ENCODE measurements around the gene HDAC9. TPM values are rescaled to one million over a fixed set of nuclear protein-coding genes. Genes with fewer than 3 reads are reported as not detected.

The HDAC9 gene
- total and polyA plus RNA-seq, 7 experiments from 2014 or later: 0.08 to 32.1 (median 0.30) TPM

GRCh38 chr7:18558503-18558902 is 63.0 kb downstream of the HDAC9 start:
- POLR2A ChIA-PET: no interaction called here

GRCh38 chr7:18558910-18559309 is 63.4 kb downstream of the HDAC9 start:
- H3K27me3 Mint-ChIP-seq: no peaks in the 10 kb centered on the region
- ChIA-PET CTCF (no interaction called here), POLR2A (no interaction called here)
- H3K36me3 ChIP-seq (ENCODE audit: control insufficient read depth in 2 of 3, insufficient read depth in 3 of 3, low read length in 3 of 3): no peaks in the 10 kb centered on the region
- H3K4me3 ChIP-seq (ENCODE audit: low read length): no peak overlapping the region
- no peaks in the 10 kb centered on the region for H3K36me3 Mint-ChIP-seq
- DNase-seq: no peak
- no peaks in the 10 kb centered on the region for H3K27me3 ChIP-seq (ENCODE audit: control insufficient read depth in 2 of 2, insufficient read depth in 2 of 2, low read length in 2 of 2)
- H3K4me1 ChIP-seq (ENCODE audit: control insufficient read depth in 2 of 2, insufficient read depth in 2 of 2, low read length in 2 of 2): no peaks in the 10 kb centered on the region
- H3K9me3 ChIP-seq (ENCODE audit: control insufficient read depth in 2 of 3, low read length in 3 of 3): no peaks in the 10 kb centered on the region
- no peak overlapping the region for H3K27ac ChIP-seq (ENCODE audit: low read depth, low read length)
- no peak overlapping the region for H3K27ac Mint-ChIP-seq
- peaks cover 0 to 3% (median 0%) of the 10 kb centered on the region in 11 donors for H3K9me3 Mint-ChIP-seq
- no peak for ATAC-seq
- no peak overlapping the region for H3K4me3 Mint-ChIP-seq
- H3K4me1 Mint-ChIP-seq: no peaks in the 10 kb centered on the region
- intact Hi-C loops (cut with micrococcal nuclease): no loop called here

More at GRCh38 chr7:18558503-18558902, 63.0 kb downstream of the HDAC9 start:
- Histone ChIP-seq H3K27ac (ENCODE audit: low read depth, low read length) (no peak overlapping the region), H3K9me3 (ENCODE audit: control insufficient read depth in 2 of 3, low read length in 3 of 3) (no peaks in the 10 kb centered on the region), H3K4me3 (ENCODE audit: low read length) (no peak overlapping the region), H3K4me1 (ENCODE audit: control insufficient read depth in 2 of 2, insufficient read depth in 2 of 2, low read length in 2 of 2) (no peaks in the 10 kb centered on the region), H3K36me3 (ENCODE audit: control insufficient read depth in 2 of 3, insufficient read depth in 3 of 3, low read length in 3 of 3) (no peaks in the 10 kb centered on the region), H3K27me3 (ENCODE audit: control insufficient read depth in 2 of 2, insufficient read depth in 2 of 2, low read length in 2 of 2) (no peaks in the 10 kb centered on the region)
- Mint-ChIP-seq H3K4me1 (no peaks in the 10 kb centered on the region), H3K4me3 (no peak overlapping the region), H3K36me3 (no peaks in the 10 kb centered on the region), H3K27me3 (no peaks in the 10 kb centered on the region), H3K27ac (no peak overlapping the region), H3K9me3 (peaks cover 0 to 5% (median 0%) of the 10 kb centered on the region in 11 donors)
- intact Hi-C loops (cut with micrococcal nuclease): no loop called here
- no peak for DNase-seq
- CTCF ChIA-PET: no interaction called here
- ATAC-seq: no peak

- H3K36me3 Mint-ChIP-seq: no peaks in the 10 kb centered on the region
- Histone ChIP-seq H3K4me3 (ENCODE audit: low read length) (no peak overlapping the region), H3K4me1 (ENCODE audit: control insufficient read depth in 2 of 2, insufficient read depth in 2 of 2, low read length in 2 of 2) (no peaks in the 10 kb centered on the region), H3K27me3 (ENCODE audit: control insufficient read depth in 2 of 2, insufficient read depth in 2 of 2, low read length in 2 of 2) (no peaks in the 10 kb centered on the region), H3K36me3 (ENCODE audit: control insufficient read depth in 2 of 3, insufficient read depth in 3 of 3, low read length in 3 of 3) (no peaks in the 10 kb centered on the region), H3K27ac (ENCODE audit: low read depth, low read length) (no peak overlapping the region), H3K9me3 (ENCODE audit: control insufficient read depth in 2 of 3, low read length in 3 of 3) (no peaks in the 10 kb centered on the region)
- intact Hi-C loops (cut with micrococcal nuclease): no loop called here
- no peak for ATAC-seq
- CTCF ChIA-PET: no interaction called here
- peaks cover 0 to 3% (median 0%) of the 10 kb centered on the region in 11 donors for H3K9me3 Mint-ChIP-seq
- no peak overlapping the region for H3K4me3 Mint-ChIP-seq
- H3K4me1 Mint-ChIP-seq: no peaks in the 10 kb centered on the region
- POLR2A ChIA-PET: no interaction called here
- H3K27me3 Mint-ChIP-seq: no peaks in the 10 kb centered on the region
- no peak for DNase-seq
- H3K27ac Mint-ChIP-seq: no peak overlapping the region
Measured at GRCh38 chr7:18559756-18560155, 64.2 kb downstream of the HDAC9 start.

- Histone ChIP-seq H3K9me3 (ENCODE audit: control insufficient read depth in 2 of 3, low read length in 3 of 3) (no peaks in the 10 kb centered on the region), H3K4me1 (ENCODE audit: control insufficient read depth in 2 of 2, insufficient read depth in 2 of 2, low read length in 2 of 2) (no peaks in the 10 kb centered on the region), H3K27me3 (ENCODE audit: control insufficient read depth in 2 of 2, insufficient read depth in 2 of 2, low read length in 2 of 2) (no peaks in the 10 kb centered on the region), H3K36me3 (ENCODE audit: control insufficient read depth in 2 of 3, insufficient read depth in 3 of 3, low read length in 3 of 3) (no peaks in the 10 kb centered on the region), H3K4me3 (ENCODE audit: low read length) (no peak overlapping the region), H3K27ac (ENCODE audit: low read depth, low read length) (no peak overlapping the region)
- Mint-ChIP-seq H3K36me3 (no peaks in the 10 kb centered on the region), H3K27me3 (no peaks in the 10 kb centered on the region), H3K9me3 (peaks cover 0 to 2% (median 0%) of the 10 kb centered on the region in 11 donors), H3K4me1 (no peaks in the 10 kb centered on the region), H3K27ac (no peak overlapping the region), H3K4me3 (no peak overlapping the region)
- ATAC-seq (no peak), DNase-seq (no peak)
- CTCF ChIA-PET: interaction anchor here (0.6 kb wide), 1 partner anchor 1582 kb away, joined by 4 read pairs; no protein-coding TSS in a partner anchor
- POLR2A ChIA-PET: no interaction called here
- intact Hi-C loops (cut with micrococcal nuclease): no loop called here
Measured at GRCh38 chr7:18564779-18565178, 69.2 kb downstream of the HDAC9 start.

GRCh38 chr7:18565337-18565736 is 69.8 kb downstream of the HDAC9 start:
- intact Hi-C loops (cut with micrococcal nuclease): no loop called here
- Mint-ChIP-seq H3K27ac (no peak overlapping the region), H3K9me3 (peaks cover 0 to 1% (median 0%) of the 10 kb centered on the region in 11 donors), H3K4me3 (no peak overlapping the region), H3K36me3 (no peaks in the 10 kb centered on the region), H3K27me3 (no peaks in the 10 kb centered on the region), H3K4me1 (no peaks in the 10 kb centered on the region)
- Histone ChIP-seq H3K9me3 (ENCODE audit: control insufficient read depth in 2 of 3, low read length in 3 of 3) (no peaks in the 10 kb centered on the region), H3K4me3 (ENCODE audit: low read length) (no peak overlapping the region), H3K36me3 (ENCODE audit: control insufficient read depth in 2 of 3, insufficient read depth in 3 of 3, low read length in 3 of 3) (no peaks in the 10 kb centered on the region), H3K27ac (ENCODE audit: low read depth, low read length) (no peak overlapping the region), H3K4me1 (ENCODE audit: control insufficient read depth in 2 of 2, insufficient read depth in 2 of 2, low read length in 2 of 2) (no peaks in the 10 kb centered on the region), H3K27me3 (ENCODE audit: control insufficient read depth in 2 of 2, insufficient read depth in 2 of 2, low read length in 2 of 2) (no peaks in the 10 kb centered on the region)
- ATAC-seq (no peak), DNase-seq (no peak)
- POLR2A ChIA-PET: no interaction called here
- CTCF ChIA-PET: no interaction called here

- no peaks in the 10 kb centered on the region for H3K4me1 Mint-ChIP-seq
- H3K9me3 Mint-ChIP-seq: no peaks in the 10 kb centered on the region
- Histone ChIP-seq H3K27ac (ENCODE audit: low read depth, low read length) (no peak overlapping the region), H3K9me3 (ENCODE audit: control insufficient read depth in 2 of 3, low read length in 3 of 3) (no peaks in the 10 kb centered on the region), H3K36me3 (ENCODE audit: control insufficient read depth in 2 of 3, insufficient read depth in 3 of 3, low read length in 3 of 3) (no peaks in the 10 kb centered on the region), H3K4me3 (ENCODE audit: low read length) (no peak overlapping the region), H3K27me3 (ENCODE audit: control insufficient read depth in 2 of 2, insufficient read depth in 2 of 2, low read length in 2 of 2) (no peaks in the 10 kb centered on the region), H3K4me1 (ENCODE audit: control insufficient read depth in 2 of 2, insufficient read depth in 2 of 2, low read length in 2 of 2) (no peaks in the 10 kb centered on the region)
- intact Hi-C loops (cut with micrococcal nuclease): no loop called here
- ChIA-PET POLR2A (no interaction called here), CTCF (no interaction called here)
- H3K27ac Mint-ChIP-seq: no peak overlapping the region
- no peaks in the 10 kb centered on the region for H3K36me3 Mint-ChIP-seq
- DNase-seq (no peak), ATAC-seq (no peak)
- H3K27me3 Mint-ChIP-seq: no peaks in the 10 kb centered on the region
- H3K4me3 Mint-ChIP-seq: no peak overlapping the region
Measured at GRCh38 chr7:18566205-18566604, 70.7 kb downstream of the HDAC9 start.

- Mint-ChIP-seq H3K4me1 (no peaks in the 10 kb centered on the region), H3K9me3 (no peaks in the 10 kb centered on the region), H3K4me3 (no peak overlapping the region), H3K36me3 (no peaks in the 10 kb centered on the region), H3K27ac (no peak overlapping the region), H3K27me3 (no peaks in the 10 kb centered on the region)
- CTCF ChIA-PET: no interaction called here
- no peak overlapping the region for H3K4me3 ChIP-seq (ENCODE audit: low read length)
- intact Hi-C loops (cut with micrococcal nuclease): no loop called here
- DNase-seq (no peak), ATAC-seq (peak; percentile 57)
- no peaks in the 10 kb centered on the region for H3K9me3 ChIP-seq (ENCODE audit: control insufficient read depth in 2 of 3, low read length in 3 of 3)
- H3K4me1 ChIP-seq (ENCODE audit: control insufficient read depth in 2 of 2, insufficient read depth in 2 of 2, low read length in 2 of 2): no peaks in the 10 kb centered on the region
- no peaks in the 10 kb centered on the region for H3K27me3 ChIP-seq (ENCODE audit: control insufficient read depth in 2 of 2, insufficient read depth in 2 of 2, low read length in 2 of 2)
- H3K36me3 ChIP-seq (ENCODE audit: control insufficient read depth in 2 of 3, insufficient read depth in 3 of 3, low read length in 3 of 3): no peaks in the 10 kb centered on the region
- no peak overlapping the region for H3K27ac ChIP-seq (ENCODE audit: low read depth, low read length)
- POLR2A ChIA-PET: no interaction called here
Measured at GRCh38 chr7:18566829-18567228, 71.3 kb downstream of the HDAC9 start.
